HG03442 (cell line): Measurements from ENCODE around the gene PLAAT4.
"Not testable (repeated sequence)": the region's sequence is repeated elsewhere in the genome, so short reads cannot be mapped to it uniquely, and the experiment has no call there.

Experiments used
- ATAC-seq: cut with Tn5 transposase; IDR thresholded peaks from one replicate; pipeline ENCODE4 v1.9.1; 2021; ENCODE audit warnings: mild to moderate bottlenecking, moderate library complexity; ENCODE audit not compliant: unreplicated experiment

The PLAAT4 gene

GRCh38 chr11:63537293-63538101 is 889 bp downstream of the PLAAT4 start:
- ATAC-seq = no peak

- ATAC-seq = not testable (repeated sequence)
Measured at GRCh38 chr11:63542506-63542905, 5.9 kb downstream of the PLAAT4 start.

- no peak for ATAC-seq
Measured at GRCh38 chr11:63543711-63544110, 7.1 kb downstream of the PLAAT4 start.

GRCh38 chr11:63547061-63547460 is 10.5 kb downstream of the PLAAT4 start:
- ATAC-seq = no peak

GRCh38 chr11:63548178-63548577 is 11.6 kb downstream of the PLAAT4 start:
- no peak for ATAC-seq

- ATAC-seq = no peak
Measured at GRCh38 chr11:63549411-63549810, 12.8 kb downstream of the PLAAT4 start.

GRCh38 chr11:63550156-63550700 is 13.6 kb downstream of the PLAAT4 start:
- not testable (repeated sequence) for ATAC-seq

GRCh38 chr11:63551091-63551888 is 14.7 kb downstream of the PLAAT4 start:
- no peak for ATAC-seq

GRCh38 chr11:63551889-63552266 is 15.3 kb downstream of the PLAAT4 start:
- no peak for ATAC-seq

- no peak for ATAC-seq
Measured at GRCh38 chr11:63552921-63553320, 16.3 kb downstream of the PLAAT4 start.

- peak; percentile 61 for ATAC-seq
Measured at GRCh38 chr11:63553759-63554158, 17.2 kb downstream of the PLAAT4 start.

- ATAC-seq = no peak
Measured at GRCh38 chr11:63554877-63555223, 18.2 kb downstream of the PLAAT4 start.

- ATAC-seq = no peak
Measured at GRCh38 chr11:63556404-63557013, 19.9 kb downstream of the PLAAT4 start.

GRCh38 chr11:63557570-63557969 is 21.0 kb downstream of the PLAAT4 start:
- ATAC-seq = no peak

GRCh38 chr11:63558459-63559157 is 22.0 kb downstream of the PLAAT4 start:
- no peak for ATAC-seq

GRCh38 chr11:63560506-63561180 is 24.0 kb downstream of the PLAAT4 start:
- no peak for ATAC-seq

- ATAC-seq = no peak
Measured at GRCh38 chr11:63563201-63564055, 26.8 kb downstream of the PLAAT4 start, which contains the start of gene PLAAT2. TSS of gene PLAAT2 (minus strand) at chr11:63563379. CDS start at chr11:63563324, 55 bp downstream.

GRCh38 chr11:63564056-63564774 is 27.6 kb downstream of the PLAAT4 start:
- peak; percentile 54 for ATAC-seq
